ENCODE results near the gene FASTKD2.

- TF ChIP-seq EZH2 (IDR thresholded peaks at IDR 0.05; ENCODE audit: low read length, missing control alignments) (no peak), CTCF (conservative IDR thresholded peaks at IDR 0.05 in 1 of 2, IDR thresholded peaks at IDR 0.05 in 1 of 2; ENCODE audit: low read depth in 1 of 2, low read length in 2 of 2) (peak; percentile 60 to 69)
Observed at GRCh38 chr2:206800506-206801417, 35.4 kb downstream of the FASTKD2 start.

All from fibroblast of lung (primary cell).